H9 (cell line): Measurements from ENCODE around the gene OTOL1. TPM values are rescaled to one million over a fixed set of nuclear protein-coding genes. Genes with fewer than 3 reads are reported as not detected.

Experiments
- DNase-seq: peaks from one replicate; pipeline ENCODE4 v3.0.0-alpha.2; 2017
- H2AFZ ChIP-seq: one replicate; pipeline ENCODE4 v1.6.1; 2013; ENCODE audit warnings: mild to moderate bottlenecking, low read length, control low read depth, moderate library complexity
- H2AK5ac ChIP-seq: 2 replicates; pipeline ENCODE4 v1.6.1; 2013; ENCODE audit warnings: low read length, control low read depth, mixed read lengths; ENCODE audit not compliant: insufficient read length
- H2BK120ac ChIP-seq: one replicate; pipeline ENCODE4 v1.6.1; 2013; ENCODE audit warnings: low read depth, mild to moderate bottlenecking, low read length, control low read depth, inconsistent platforms; ENCODE audit not compliant: poor library complexity, severe bottlenecking
- H2BK12ac ChIP-seq: 2 replicates; pipeline ENCODE4 v1.6.1; 2013; ENCODE audit warnings: low read length, control low read depth, mixed read lengths, low read depth; ENCODE audit not compliant: insufficient read length
- H2BK15ac ChIP-seq: 2 replicates; pipeline ENCODE4 v1.6.1; 2013; ENCODE audit warnings: low read depth, low read length, control low read depth
- H2BK20ac ChIP-seq: one replicate; pipeline ENCODE4 v1.6.1; 2013; ENCODE audit warnings: low read depth, mild to moderate bottlenecking, low read length, control low read depth, inconsistent platforms; ENCODE audit not compliant: poor library complexity, severe bottlenecking
- H2BK5ac ChIP-seq: 2 replicates; pipeline ENCODE4 v1.6.1; 2013; ENCODE audit warnings: low read length, control low read depth, mixed read lengths; ENCODE audit not compliant: insufficient read length
- H3K14ac ChIP-seq: 2 replicates; pipeline ENCODE4 v1.6.1; 2013; ENCODE audit warnings: low read length, control low read depth; ENCODE audit not compliant: insufficient read depth
- H3K18ac ChIP-seq: 2 replicates; pipeline ENCODE4 v1.6.1; 2013; ENCODE audit warnings: low read depth, mild to moderate bottlenecking, mixed read lengths, low read length, control low read depth; ENCODE audit not compliant: insufficient read length
- H3K23ac ChIP-seq: 2 replicates; pipeline ENCODE4 v1.6.1; 2013; ENCODE audit warnings: low read length, control low read depth, mixed read lengths, low read depth; ENCODE audit not compliant: insufficient read length
- H3K23me2 ChIP-seq: 2 replicates; pipeline ENCODE4 v1.6.1; 2013; ENCODE audit warnings: low read depth, mild to moderate bottlenecking, mixed read lengths, low read length, control low read depth; ENCODE audit not compliant: insufficient read length, poor library complexity, severe bottlenecking
- H3K27ac ChIP-seq: 2 replicates; pipeline ENCODE4 v1.5.1; 2013; ENCODE audit warnings: low read length, control low read depth, mixed read lengths, low read depth; ENCODE audit not compliant: insufficient read length
- H3K27me3 ChIP-seq: 2 replicates; pipeline ENCODE4 v1.6.1; 2013; ENCODE audit warnings: low read length, control low read depth, inconsistent platforms; ENCODE audit not compliant: insufficient read depth
- H3K4ac ChIP-seq: 2 replicates; pipeline ENCODE4 v1.6.1; 2013; ENCODE audit warnings: low read depth, mild to moderate bottlenecking, control low read depth, inconsistent platforms, low read length, moderate library complexity
- H3K4me1 ChIP-seq: 2 replicates; pipeline ENCODE4 v1.6.1; 2013; ENCODE audit warnings: low read length, control low read depth, inconsistent platforms; ENCODE audit not compliant: insufficient read depth
- H3K4me2 ChIP-seq: 2 replicates; pipeline ENCODE4 v1.6.1; 2013; ENCODE audit warnings: low read length, control low read depth, mixed read lengths; ENCODE audit not compliant: insufficient read length, insufficient read depth
- H3K56ac ChIP-seq: 2 replicates; pipeline ENCODE4 v1.6.1; 2013; ENCODE audit warnings: low read depth, mild to moderate bottlenecking, mixed read lengths, low read length, control low read depth; ENCODE audit not compliant: insufficient read length
- H3K79me1 ChIP-seq: 2 replicates; pipeline ENCODE4 v1.6.1; 2013; ENCODE audit warnings: low read depth, mild to moderate bottlenecking, moderate library complexity, low read length, control low read depth, inconsistent platforms; ENCODE audit not compliant: insufficient read depth, poor library complexity, severe bottlenecking
- H3K79me2 ChIP-seq: 2 replicates; pipeline ENCODE4 v1.6.1; 2013; ENCODE audit warnings: low read length, control low read depth, inconsistent platforms; ENCODE audit not compliant: insufficient read depth
- H3K9ac ChIP-seq: 2 replicates; pipeline ENCODE4 v1.6.1; 2013; ENCODE audit warnings: low read length, control low read depth, mixed read lengths; ENCODE audit not compliant: insufficient read length; ENCODE audit errors: extremely low read depth
- H3K9me3 ChIP-seq: one replicate; pipeline ENCODE4 v1.6.1; 2013; ENCODE audit warnings: low read depth, low read length, inconsistent platforms; ENCODE audit not compliant: control insufficient read depth
- H3T11ph ChIP-seq: one replicate; pipeline ENCODE4 v1.6.1; 2013; ENCODE audit warnings: mild to moderate bottlenecking, low read length, control low read depth, inconsistent platforms
- H4K20me1 ChIP-seq: one replicate; pipeline ENCODE4 v1.6.1; 2013; ENCODE audit not compliant: control insufficient read depth, insufficient read length, insufficient read depth
- H4K5ac ChIP-seq: 2 replicates; pipeline ENCODE4 v1.6.1; 2013; ENCODE audit warnings: low read depth, mild to moderate bottlenecking, mixed read lengths, low read length, control low read depth; ENCODE audit not compliant: insufficient read length
- H4K8ac ChIP-seq: replicated peaks from 2 replicates; pipeline ENCODE4 v1.6.1; 2013; ENCODE audit warnings: low read length, control low read depth, mixed read lengths, low read depth; ENCODE audit not compliant: insufficient read length
- H4K91ac ChIP-seq: 2 replicates; pipeline ENCODE4 v1.6.1; 2013; ENCODE audit warnings: low read depth, mild to moderate bottlenecking, moderate library complexity, mixed read lengths, low read length, control low read depth; ENCODE audit not compliant: insufficient read length
- H3K27ac Mint-ChIP-seq, 3 experiments: 2 replicates in 2 of 3; 3 replicates in 1 of 3; pipeline ENCODE4 v1.8.0; 2020 to 2021; ENCODE audit warnings: mixed read lengths in 3 of 3, mild to moderate bottlenecking in 1 of 3, moderate library complexity in 1 of 3
- H3K27me3 Mint-ChIP-seq: 2 replicates; pipeline ENCODE4 v1.8.0; 2021; ENCODE audit warnings: low read depth, mild to moderate bottlenecking, moderate library complexity, mixed read lengths
- H3K36me3 Mint-ChIP-seq, 3 experiments: 2 replicates in 2 of 3; 3 replicates in 1 of 3; pipeline ENCODE4 v1.8.0; 2020 to 2021; ENCODE audit warnings: low read depth in 3 of 3, mixed read lengths in 3 of 3; ENCODE audit not compliant: insufficient read depth in 1 of 3
- H3K4me1 Mint-ChIP-seq, 2 experiments: 2 replicates each; pipeline ENCODE4 v1.8.0; 2020; ENCODE audit warnings: mixed read lengths in 2 of 2
- H3K4me3 Mint-ChIP-seq, 2 experiments: 2 replicates in 1 of 2; 3 replicates in 1 of 2; pipeline ENCODE4 v1.8.0; 2020 to 2021; ENCODE audit warnings: mild to moderate bottlenecking in 2 of 2, mixed read lengths in 2 of 2, moderate library complexity in 1 of 2
- H3K9me3 Mint-ChIP-seq, 2 experiments: 2 replicates in 1 of 2; 3 replicates in 1 of 2; pipeline ENCODE4 v1.8.0; 2020; ENCODE audit warnings: mild to moderate bottlenecking in 2 of 2, mixed read lengths in 2 of 2, moderate library complexity in 1 of 2
- CTCF ChIP-seq: fragments of 200-600 bp; sonication (generic); conservative IDR thresholded peaks from 3 replicates; pipeline ENCODE4 v1.8.0; 2021; ENCODE audit warnings: antibody characterized with exemption, mild to moderate bottlenecking
- WGBS: extraction: QIAGEN DNeasy Blood & Tissue Kit; methylation state at CpG from one replicate; pipeline ENCODE4 v1.1.7; 2013; ENCODE audit warnings: missing lambda C conversion rate, low lambda C conversion rate, mixed read lengths; ENCODE audit not compliant: insufficient read length; ENCODE audit errors: extremely low coverage; 5-methylcytosine and 5-hydroxymethylcytosine counted together
- total RNA-seq: library from RNA; stranded (reverse); gene quantifications from 2 replicates; pipeline ENCODE4 v1.2.1, GENCODE V29; 2021

OTOL1 gene
- total RNA-seq, 1 experiment from 2014 or later, result not detected

GRCh38 chr3:161531930-161532329, 35.3 kb downstream of the OTOL1 start:
- H3K27ac ChIP-seq, result no peak overlapping the region
- H3K9me3 Mint-ChIP-seq, result no peaks in the 10 kb centered on the region
- no peak overlapping the region for H4K91ac ChIP-seq
- no peak overlapping the region for H3K9ac ChIP-seq
- no peak overlapping the region for H3T11ph ChIP-seq
- H3K23ac ChIP-seq, result no peak overlapping the region
- no peaks in the 10 kb centered on the region for H3K36me3 Mint-ChIP-seq
- TF ChIP-seq CTCF, result no peak
- no peak overlapping the region for H2BK15ac ChIP-seq
- H2BK120ac ChIP-seq, result no peak overlapping the region
- H2AK5ac ChIP-seq, result no peak overlapping the region
- no peak overlapping the region for H3K4me2 ChIP-seq
- no peak overlapping the region for H3K27ac Mint-ChIP-seq
- no peaks in the 10 kb centered on the region for H3K23me2 ChIP-seq
- H3K56ac ChIP-seq, result no peak overlapping the region
- no peaks in the 10 kb centered on the region for H3K9me3 ChIP-seq
- no peak overlapping the region for H3K14ac ChIP-seq
- H2BK20ac ChIP-seq, result no peak overlapping the region
- no peaks in the 10 kb centered on the region for H3K27me3 ChIP-seq
- no peak overlapping the region for H4K8ac ChIP-seq
- DNase-seq, result no peak
- H3K4me3 Mint-ChIP-seq, result no peak overlapping the region
- no peak overlapping the region for H2AFZ ChIP-seq
- no peaks in the 10 kb centered on the region for H3K79me1 ChIP-seq
- no peaks in the 10 kb centered on the region for H3K4me1 Mint-ChIP-seq
- H2BK5ac ChIP-seq, result no peak overlapping the region
- no peaks in the 10 kb centered on the region for H4K20me1 ChIP-seq
- H2BK12ac ChIP-seq, result no peak overlapping the region
- H3K4ac ChIP-seq, result no peak overlapping the region
- H3K27me3 Mint-ChIP-seq, result no peaks in the 10 kb centered on the region
- no CpG with 5 or more reads among the region's 1 CpG for WGBS
- no peaks in the 10 kb centered on the region for H3K4me1 ChIP-seq
- no peaks in the 10 kb centered on the region for H3K79me2 ChIP-seq
- H3K18ac ChIP-seq, result no peak overlapping the region
- no peak overlapping the region for H4K5ac ChIP-seq
